ENCODE results near the gene CCDC171.

CCDC171 gene

GRCh38 chr9:15959663-15960062 is 406.8 kb downstream of the CCDC171 start:
- Histone ChIP-seq H3K36me3 (ENCODE audit: insufficient read depth, low read length) (no peaks in the 10 kb centered on the region), H3K9me2 (ENCODE audit: low read depth, low read length) (no peaks in the 10 kb centered on the region), H3K4me3 (ENCODE audit: low read depth, low read length, poor library complexity, severe bottlenecking) (no peak overlapping the region), H3K27ac (ENCODE audit: low read depth, low read length, poor library complexity, severe bottlenecking) (no peak overlapping the region), H3K4me1 (ENCODE audit: insufficient read depth, low read length, severe bottlenecking) (no peaks in the 10 kb centered on the region), H3K9me3 (ENCODE audit: low read length) (no peaks in the 10 kb centered on the region), H2AFZ (ENCODE audit: low read length) (no peak overlapping the region), H3K9ac (ENCODE audit: low read length) (no peak overlapping the region), H3K4me2 (ENCODE audit: low read length) (no peak overlapping the region), H3K79me2 (ENCODE audit: insufficient read depth, low read length) (no peaks in the 10 kb centered on the region), H3K27me3 (ENCODE audit: insufficient read depth, low read length) (no peaks in the 10 kb centered on the region), H4K20me1 (ENCODE audit: insufficient read depth, low read length) (no peaks in the 10 kb centered on the region), H3F3A (ENCODE audit: insufficient read depth, low read length) (no peaks in the 10 kb centered on the region)
- TF ChIP-seq CTCF (IDR thresholded peaks at IDR 0.05; ENCODE audit: low read length): no peak
- no peak for TF ChIP-seq EZH2 (IDR thresholded peaks at IDR 0.05; ENCODE audit: borderline replicate concordance, low read length)

- TF ChIP-seq CTCF (IDR thresholded peaks at IDR 0.05; ENCODE audit: low read length) (no peak), EZH2 (IDR thresholded peaks at IDR 0.05; ENCODE audit: borderline replicate concordance, low read length) (no peak)
- H3F3A ChIP-seq (ENCODE audit: insufficient read depth, low read length): no peaks in the 10 kb centered on the region
- no peaks in the 10 kb centered on the region for H3K9me2 ChIP-seq (ENCODE audit: low read depth, low read length)
- H4K20me1 ChIP-seq (ENCODE audit: insufficient read depth, low read length): no peaks in the 10 kb centered on the region
- H3K27me3 ChIP-seq (ENCODE audit: insufficient read depth, low read length): no peaks in the 10 kb centered on the region
- no peak overlapping the region for H3K27ac ChIP-seq (ENCODE audit: low read depth, low read length, poor library complexity, severe bottlenecking)
- H3K9ac ChIP-seq (ENCODE audit: low read length): no peak overlapping the region
- no peak overlapping the region for H3K4me3 ChIP-seq (ENCODE audit: low read depth, low read length, poor library complexity, severe bottlenecking)
- no peaks in the 10 kb centered on the region for H3K36me3 ChIP-seq (ENCODE audit: insufficient read depth, low read length)
- H2AFZ ChIP-seq (ENCODE audit: low read length): no peak overlapping the region
- H3K79me2 ChIP-seq (ENCODE audit: insufficient read depth, low read length): no peaks in the 10 kb centered on the region
- H3K4me2 ChIP-seq (ENCODE audit: low read length): no peak overlapping the region
- H3K9me3 ChIP-seq (ENCODE audit: low read length): no peaks in the 10 kb centered on the region
- H3K4me1 ChIP-seq (ENCODE audit: insufficient read depth, low read length, severe bottlenecking): no peaks in the 10 kb centered on the region
Observed at GRCh38 chr9:15961217-15961616, 408.4 kb downstream of the CCDC171 start.

GRCh38 chr9:15965246-15965745 is 412.5 kb downstream of the CCDC171 start:
- H3K4me1 ChIP-seq (ENCODE audit: insufficient read depth, low read length, severe bottlenecking): no peaks in the 10 kb centered on the region
- no peak overlapping the region for H3K9ac ChIP-seq (ENCODE audit: low read length)
- H3K9me3 ChIP-seq (ENCODE audit: low read length): no peaks in the 10 kb centered on the region
- H3K9me2 ChIP-seq (ENCODE audit: low read depth, low read length): no peaks in the 10 kb centered on the region
- H2AFZ ChIP-seq (ENCODE audit: low read length): no peak overlapping the region
- H3K27ac ChIP-seq (ENCODE audit: low read depth, low read length, poor library complexity, severe bottlenecking): no peak overlapping the region
- H4K20me1 ChIP-seq (ENCODE audit: insufficient read depth, low read length): no peaks in the 10 kb centered on the region
- no peak overlapping the region for H3K4me2 ChIP-seq (ENCODE audit: low read length)
- no peak for TF ChIP-seq EZH2 (IDR thresholded peaks at IDR 0.05; ENCODE audit: borderline replicate concordance, low read length)
- TF ChIP-seq CTCF (IDR thresholded peaks at IDR 0.05; ENCODE audit: low read length): no peak
- H3K4me3 ChIP-seq (ENCODE audit: low read depth, low read length, poor library complexity, severe bottlenecking): no peak overlapping the region
- no peaks in the 10 kb centered on the region for H3K79me2 ChIP-seq (ENCODE audit: insufficient read depth, low read length)
- no peaks in the 10 kb centered on the region for H3F3A ChIP-seq (ENCODE audit: insufficient read depth, low read length)
- H3K27me3 ChIP-seq (ENCODE audit: insufficient read depth, low read length): no peaks in the 10 kb centered on the region
- H3K36me3 ChIP-seq (ENCODE audit: insufficient read depth, low read length): no peaks in the 10 kb centered on the region

All from OCI-LY1 (cell line).